Fibroblast of lung (primary cell): Measurements from ENCODE around the gene SNRNP35. TPM values are rescaled to one million over a fixed set of nuclear protein-coding genes. Genes with fewer than 3 reads are reported as not detected.

Experiments
- DNase-seq, 2 donors: peaks; one replicate each; pipeline versions ENCODE4 v3.0.0 to v3.0.0-alpha.2; 2010; ENCODE audit warnings: low read depth in 2 of 2
- H2AFZ ChIP-seq: 2 replicates; pipeline ENCODE4 v1.5.1; 2012; ENCODE audit warnings: low read length, control low read depth, inconsistent platforms
- H3K27ac ChIP-seq: 2 replicates; pipeline ENCODE4 v1.5.1; 2011; ENCODE audit warnings: low read length, control low read depth; ENCODE audit not compliant: insufficient read depth
- H3K27me3 ChIP-seq: 2 replicates; pipeline ENCODE4 v1.5.1; 2011; ENCODE audit warnings: mild to moderate bottlenecking, low read length; ENCODE audit not compliant: control insufficient read depth, insufficient read depth
- H3K36me3 ChIP-seq: 2 replicates; pipeline ENCODE4 v1.5.1; 2011; ENCODE audit warnings: low read length; ENCODE audit not compliant: control insufficient read depth, insufficient read depth
- H3K4me1 ChIP-seq: 2 replicates; pipeline ENCODE4 v1.5.1; 2011; ENCODE audit warnings: low read length; ENCODE audit not compliant: control insufficient read depth, insufficient read depth; ENCODE audit errors: extremely low read depth
- H3K4me2 ChIP-seq: 2 replicates; pipeline ENCODE4 v1.5.1; 2011; ENCODE audit warnings: low read length, control low read depth; ENCODE audit not compliant: insufficient read depth; ENCODE audit errors: extremely low read depth
- H3K4me3 ChIP-seq, 4 experiments: fragments of 200-600 bp in 1 of 4; sonication (generic) in 1 of 4; replicated peaks in 1 of 4; 2 replicates each; pipeline ENCODE4 v1.5.1; 2011 to 2016; ENCODE audit warnings: low read length in 4 of 4, low read depth in 3 of 4, mild to moderate bottlenecking in 3 of 4, control low read depth in 2 of 4, inconsistent platforms in 1 of 4, mixed read lengths in 1 of 4; ENCODE audit not compliant: insufficient read depth in 1 of 4; ENCODE audit errors: control extremely low read depth in 1 of 4
- H3K79me2 ChIP-seq: 2 replicates; pipeline ENCODE4 v1.5.1; 2012; ENCODE audit warnings: mild to moderate bottlenecking, low read length, inconsistent platforms; ENCODE audit not compliant: control insufficient read depth, insufficient read depth
- H3K9ac ChIP-seq: 2 replicates; pipeline ENCODE4 v1.5.1; 2011; ENCODE audit warnings: mild to moderate bottlenecking, low read length, control low read depth; ENCODE audit not compliant: insufficient read depth
- H3K9me3 ChIP-seq: 2 replicates; pipeline ENCODE4 v1.5.1; 2012; ENCODE audit warnings: low read depth, low read length; ENCODE audit not compliant: control insufficient read depth, insufficient read depth
- H4K20me1 ChIP-seq: 2 replicates; pipeline ENCODE4 v1.5.1; 2011; ENCODE audit warnings: low read length; ENCODE audit not compliant: control insufficient read depth, insufficient read depth; ENCODE audit errors: extremely low read depth
- EZH2 ChIP-seq: IDR thresholded peaks from 2 replicates; pipeline ENCODE4 v1.5.1; 2012; ENCODE audit warnings: low read length, control low read depth, mild to moderate bottlenecking; ENCODE audit errors: missing control alignments
- polyA plus RNA-seq, 2 donors: library from polyadenylated mRNA; depleted of rRNA in 1 of 2; stranded (reverse) in 1 of 2; unstranded in 1 of 2; fragments of >200 nt; gene quantifications; 2 replicates each; pipeline ENCODE4 v1.2.1, GENCODE V29; 2011 to 2012; ENCODE audit warnings: missing spikeins in 1 of 2
- total RNA-seq: library from RNA; depleted of rRNA; stranded (reverse); fragments of >200 nt; gene quantifications from 2 replicates; pipeline ENCODE4 v1.2.1, GENCODE V29; 2014
- TF ChIP-seq, protein P1 (sequence below), 2 donors: IDR thresholded peaks in 1 of 2; conservative IDR thresholded peaks in 1 of 2; 1 replicate in 1 of 2; 2 replicates in 1 of 2; pipeline ENCODE4 v1.5.1; 2011 to 2012; ENCODE audit warnings: low read length in 2 of 2, control low read depth in 1 of 2, inconsistent platforms in 1 of 2, low read depth in 1 of 2, mild to moderate bottlenecking in 1 of 2

The SNRNP35 gene
- total and polyA plus RNA-seq, 2 donors (not counting 1 experiment from before 2014, with no cell fraction given), result 16.1 to 20.8 TPM

DNA sequence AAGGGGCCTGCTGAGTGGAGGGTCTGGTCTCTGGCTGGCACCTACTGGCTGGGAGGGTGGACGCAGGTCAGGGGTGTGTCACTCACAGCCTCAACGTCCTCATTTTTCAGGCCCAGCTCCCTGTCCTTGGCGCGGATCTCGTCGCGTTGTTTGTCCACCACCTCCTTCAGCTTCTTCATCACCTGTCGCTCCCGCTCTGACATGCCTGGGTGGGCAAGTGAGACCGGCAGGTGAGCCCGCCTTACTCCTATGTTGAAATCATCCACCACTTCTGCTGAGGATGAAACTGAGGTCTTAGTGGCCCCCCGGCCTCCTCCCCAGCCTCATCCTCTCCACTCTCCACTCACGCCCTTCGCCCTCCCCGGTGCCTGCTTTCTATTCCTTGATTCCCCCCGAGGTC lies 41.4 kb downstream of the SNRNP35 start:
- H4K20me1 ChIP-seq, result no peaks in the 10 kb centered on the region
- no peak overlapping the region for H3K27ac ChIP-seq
- no peaks in the 10 kb centered on the region for H3K27me3 ChIP-seq
- TF ChIP-seq EZH2, result no peak
- no peak for DNase-seq
- H2AFZ ChIP-seq, result no peak overlapping the region
- no peaks in the 10 kb centered on the region for H3K79me2 ChIP-seq
- no peaks in the 10 kb centered on the region for H3K9me3 ChIP-seq
- H3K4me2 ChIP-seq, result no peak overlapping the region
- H3K4me3 ChIP-seq, result no peak overlapping the region
- H3K36me3 ChIP-seq, result peaks cover 2% of the 10 kb centered on the region
- H3K9ac ChIP-seq, result no peak overlapping the region
- H3K4me1 ChIP-seq, result no peaks in the 10 kb centered on the region

DNA sequence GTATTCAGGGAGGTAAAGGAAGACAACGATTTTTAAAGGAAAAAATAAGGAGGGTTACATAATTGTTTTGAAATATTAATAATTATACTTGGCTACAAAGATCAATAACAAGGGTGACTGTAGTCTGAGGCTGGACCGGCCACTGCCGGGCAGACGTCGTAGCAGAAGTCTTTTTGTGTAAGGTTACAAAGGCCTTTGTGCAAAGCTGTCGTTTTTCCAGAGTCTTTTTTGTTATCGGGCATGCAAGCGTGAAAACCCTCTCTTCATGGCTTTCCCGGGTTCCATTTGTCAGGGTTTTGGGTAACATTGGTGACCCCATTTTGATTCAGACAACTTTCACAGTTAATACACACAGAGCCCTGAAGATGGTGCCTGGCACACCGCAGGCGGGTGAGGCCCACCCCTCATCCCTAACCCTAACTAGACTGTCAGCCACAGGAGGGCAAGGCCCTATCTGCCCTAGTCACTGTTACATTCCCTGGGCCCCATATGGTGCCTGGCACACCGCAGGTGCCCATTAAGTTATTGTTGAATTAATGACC lies 44.3 kb downstream of the SNRNP35 start:
- no peaks in the 10 kb centered on the region for H3K27me3 ChIP-seq
- no peak overlapping the region for H3K4me3 ChIP-seq
- no peak overlapping the region for H3K4me2 ChIP-seq
- no peak overlapping the region for H3K9ac ChIP-seq
- H3K36me3 ChIP-seq, result no peaks in the 10 kb centered on the region
- H3K27ac ChIP-seq, result no peak overlapping the region
- H3K4me1 ChIP-seq, result no peaks in the 10 kb centered on the region
- no peak for DNase-seq
- TF ChIP-seq EZH2, result no peak
- TF ChIP-seq, protein P1, sequence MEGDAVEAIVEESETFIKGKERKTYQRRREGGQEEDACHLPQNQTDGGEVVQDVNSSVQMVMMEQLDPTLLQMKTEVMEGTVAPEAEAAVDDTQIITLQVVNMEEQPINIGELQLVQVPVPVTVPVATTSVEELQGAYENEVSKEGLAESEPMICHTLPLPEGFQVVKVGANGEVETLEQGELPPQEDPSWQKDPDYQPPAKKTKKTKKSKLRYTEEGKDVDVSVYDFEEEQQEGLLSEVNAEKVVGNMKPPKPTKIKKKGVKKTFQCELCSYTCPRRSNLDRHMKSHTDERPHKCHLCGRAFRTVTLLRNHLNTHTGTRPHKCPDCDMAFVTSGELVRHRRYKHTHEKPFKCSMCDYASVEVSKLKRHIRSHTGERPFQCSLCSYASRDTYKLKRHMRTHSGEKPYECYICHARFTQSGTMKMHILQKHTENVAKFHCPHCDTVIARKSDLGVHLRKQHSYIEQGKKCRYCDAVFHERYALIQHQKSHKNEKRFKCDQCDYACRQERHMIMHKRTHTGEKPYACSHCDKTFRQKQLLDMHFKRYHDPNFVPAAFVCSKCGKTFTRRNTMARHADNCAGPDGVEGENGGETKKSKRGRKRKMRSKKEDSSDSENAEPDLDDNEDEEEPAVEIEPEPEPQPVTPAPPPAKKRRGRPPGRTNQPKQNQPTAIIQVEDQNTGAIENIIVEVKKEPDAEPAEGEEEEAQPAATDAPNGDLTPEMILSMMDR (conservative IDR thresholded peaks at IDR 0.05 in 1 of 2, IDR thresholded peaks at IDR 0.05 in 1 of 2; ENCODE audit: low read depth in 1 of 2, low read length in 2 of 2), result no peak
- H3K9me3 ChIP-seq, result no peaks in the 10 kb centered on the region
- H4K20me1 ChIP-seq, result no peaks in the 10 kb centered on the region
- no peaks in the 10 kb centered on the region for H3K79me2 ChIP-seq
- no peak overlapping the region for H2AFZ ChIP-seq

DNA sequence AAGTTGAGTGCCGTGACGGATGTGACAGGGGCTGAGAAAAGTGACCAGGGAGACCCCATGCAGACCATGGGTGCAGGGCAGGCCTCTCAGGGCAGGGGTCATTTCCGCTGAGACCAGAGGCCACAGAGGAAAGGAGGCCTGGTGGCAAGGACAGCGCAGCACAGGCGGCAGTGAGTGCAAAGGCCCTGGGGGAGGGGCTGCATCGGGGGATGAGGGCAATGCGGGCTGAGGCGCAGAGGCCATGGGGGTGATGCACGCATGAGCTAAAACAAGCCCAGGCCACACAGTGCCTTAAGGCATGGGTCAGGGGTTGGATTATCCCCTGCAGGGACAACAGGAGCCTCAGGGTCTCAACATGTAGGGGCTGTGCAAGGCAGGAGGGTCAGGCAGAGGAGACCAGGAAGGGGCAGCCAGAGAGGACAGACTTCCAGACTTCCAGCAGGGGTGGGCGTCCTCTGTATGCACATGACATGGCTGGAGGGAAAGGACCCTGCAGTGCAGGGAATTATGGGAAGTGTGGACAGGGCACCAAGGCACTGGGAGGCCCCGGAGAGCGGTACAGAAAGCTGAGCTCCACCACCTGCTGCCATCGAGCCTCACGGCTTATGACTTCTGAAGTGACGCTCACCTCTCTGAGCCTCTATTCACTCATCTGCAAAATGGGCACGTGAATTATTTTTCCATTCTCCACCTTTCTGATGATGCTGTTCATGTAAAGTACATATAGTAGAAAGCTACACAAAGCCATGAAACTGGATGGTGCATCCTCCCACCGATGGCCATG lies 48.3 kb downstream of the SNRNP35 start:
- no peak overlapping the region for H3K9ac ChIP-seq
- H3K36me3 ChIP-seq, result peaks cover 6% of the 10 kb centered on the region
- H3K4me3 ChIP-seq, result no peak overlapping the region
- H3K27ac ChIP-seq, result no peak overlapping the region
- H3K27me3 ChIP-seq, result no peaks in the 10 kb centered on the region
- no peak overlapping the region for H3K4me2 ChIP-seq
- no peaks in the 10 kb centered on the region for H3K9me3 ChIP-seq
- DNase-seq, result no peak
- no peaks in the 10 kb centered on the region for H3K79me2 ChIP-seq
- no peak for TF ChIP-seq EZH2
- TF ChIP-seq, protein P1 (conservative IDR thresholded peaks at IDR 0.05 in 1 of 2, IDR thresholded peaks at IDR 0.05 in 1 of 2; ENCODE audit: low read depth in 1 of 2, low read length in 2 of 2), result no peak
- no peaks in the 10 kb centered on the region for H4K20me1 ChIP-seq
- no peak overlapping the region for H2AFZ ChIP-seq
- H3K4me1 ChIP-seq, result no peaks in the 10 kb centered on the region
